ENCODE data around the gene MED13.

Gene MED13

GRCh38 chr17:62109924-62110323, 44.8 kb upstream of the MED13 start:
- CTCF ChIA-PET: interaction anchor here (0.6 to 3.0 kb wide), 38 partner anchors 9 to 697 kb away, joined by 3 to 27 read pairs (median 4); partner anchors contain the start of gene MED13
- TF ChIP-seq, protein P1, sequence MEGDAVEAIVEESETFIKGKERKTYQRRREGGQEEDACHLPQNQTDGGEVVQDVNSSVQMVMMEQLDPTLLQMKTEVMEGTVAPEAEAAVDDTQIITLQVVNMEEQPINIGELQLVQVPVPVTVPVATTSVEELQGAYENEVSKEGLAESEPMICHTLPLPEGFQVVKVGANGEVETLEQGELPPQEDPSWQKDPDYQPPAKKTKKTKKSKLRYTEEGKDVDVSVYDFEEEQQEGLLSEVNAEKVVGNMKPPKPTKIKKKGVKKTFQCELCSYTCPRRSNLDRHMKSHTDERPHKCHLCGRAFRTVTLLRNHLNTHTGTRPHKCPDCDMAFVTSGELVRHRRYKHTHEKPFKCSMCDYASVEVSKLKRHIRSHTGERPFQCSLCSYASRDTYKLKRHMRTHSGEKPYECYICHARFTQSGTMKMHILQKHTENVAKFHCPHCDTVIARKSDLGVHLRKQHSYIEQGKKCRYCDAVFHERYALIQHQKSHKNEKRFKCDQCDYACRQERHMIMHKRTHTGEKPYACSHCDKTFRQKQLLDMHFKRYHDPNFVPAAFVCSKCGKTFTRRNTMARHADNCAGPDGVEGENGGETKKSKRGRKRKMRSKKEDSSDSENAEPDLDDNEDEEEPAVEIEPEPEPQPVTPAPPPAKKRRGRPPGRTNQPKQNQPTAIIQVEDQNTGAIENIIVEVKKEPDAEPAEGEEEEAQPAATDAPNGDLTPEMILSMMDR (IDR thresholded peaks at IDR 0.05; ENCODE audit: insufficient read depth, low read length, missing control alignments): no peak

DNA sequence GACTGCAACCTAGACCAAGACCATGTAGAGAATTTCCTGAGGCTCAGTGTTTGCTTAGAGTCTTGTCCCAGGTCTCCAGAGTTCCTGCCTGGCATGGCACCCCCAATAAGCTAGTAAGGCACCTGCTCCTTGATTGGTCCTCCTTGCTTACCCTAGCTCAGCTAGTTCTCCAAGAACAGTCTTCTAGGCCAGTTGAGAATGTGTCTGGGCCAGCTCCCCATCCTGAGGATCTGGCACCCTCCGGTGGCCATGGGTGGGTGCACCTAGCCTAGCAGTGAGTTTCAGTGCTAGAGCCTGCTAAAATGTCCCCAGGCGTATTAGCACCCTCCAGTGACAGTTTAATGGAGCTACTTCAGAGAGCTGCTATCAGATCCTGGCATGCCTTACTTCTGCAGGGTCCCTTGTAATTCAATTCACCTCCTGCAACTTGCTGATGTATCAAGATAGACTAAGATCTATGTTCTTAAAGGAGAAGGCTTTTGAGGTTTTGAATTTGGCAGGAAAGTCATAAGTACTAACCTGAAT, 44.4 kb upstream of the MED13 start:
- TF ChIP-seq, protein P1 (IDR thresholded peaks at IDR 0.05; ENCODE audit: insufficient read depth, low read length, missing control alignments): peak; percentile 75
- no peak overlapping the region for H3K4me3 ChIP-seq (ENCODE audit: low read depth, low read length)
- peak; percentile 7 for DNase-seq (ENCODE audit: low read depth, low spot score)
- ChIA-PET POLR2A (interaction anchor here (1.4 kb wide), 1 partner anchor 168 kb away, joined by 4 read pairs; no protein-coding TSS in a partner anchor), CTCF (interaction anchor here (0.6 to 3.0 kb wide), 41 partner anchors 9 to 696 kb away, joined by 3 to 27 read pairs (median 4); partner anchors contain the start of gene MED13)

More at GRCh38 chr17:62109924-62110323, 44.8 kb upstream of the MED13 start:
- no peak for DNase-seq (ENCODE audit: low read depth, low spot score)
- POLR2A ChIA-PET: interaction anchor here (1.4 kb wide), 1 partner anchor 168 kb away, joined by 4 read pairs; no protein-coding TSS in a partner anchor
- H3K4me3 ChIP-seq (ENCODE audit: low read depth, low read length): no peak overlapping the region

DNA sequence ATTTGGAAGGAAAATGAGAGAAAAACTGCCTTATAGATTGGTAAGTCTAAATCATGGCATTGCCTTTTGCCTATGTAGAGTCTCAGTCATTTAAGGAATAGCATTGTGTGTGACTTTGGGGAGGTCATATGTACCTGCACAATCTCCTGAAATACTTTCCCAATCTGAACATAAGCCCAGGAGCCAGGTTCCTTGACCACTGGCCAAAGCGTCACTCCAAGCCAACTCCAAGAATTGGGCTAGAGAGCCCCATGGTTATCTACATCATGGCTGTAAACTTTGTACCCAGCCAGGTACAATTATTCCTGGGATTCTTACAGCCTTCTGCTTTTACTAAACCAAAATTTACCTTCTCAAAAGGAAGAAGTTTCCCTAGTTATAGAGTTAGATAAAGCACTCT, 40.8 kb upstream of the MED13 start:
- no peak overlapping the region for H3K4me3 ChIP-seq (ENCODE audit: low read depth, low read length)

DNA sequence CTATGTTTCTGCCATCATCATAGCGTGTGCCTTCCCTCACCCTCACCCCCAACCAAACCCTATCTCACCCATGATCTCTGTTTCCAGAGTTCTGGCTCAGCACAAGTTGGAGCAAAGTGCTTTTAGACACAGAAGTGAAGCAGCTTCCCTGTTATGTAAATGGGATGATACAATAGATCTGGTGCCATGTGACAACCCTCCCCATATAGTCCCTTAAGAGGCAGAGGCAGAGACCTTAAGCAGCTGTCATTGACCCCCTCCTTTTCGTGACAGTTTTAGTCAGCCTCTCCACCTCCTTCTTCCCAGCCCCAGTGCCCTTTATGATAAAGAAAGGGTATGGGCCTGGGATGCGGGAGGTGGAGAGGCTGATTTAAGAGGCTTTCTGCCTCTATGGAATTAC, 40.3 kb upstream of the MED13 start:
- no peak overlapping the region for H3K4me3 ChIP-seq (ENCODE audit: low read depth, low read length)
- TF ChIP-seq, protein P1 (IDR thresholded peaks at IDR 0.05; ENCODE audit: insufficient read depth, low read length, missing control alignments): no peak
- no peak for DNase-seq (ENCODE audit: low read depth, low spot score)
- ChIA-PET POLR2A (no interaction called here), CTCF (interaction anchor here (1.1 kb wide), 1 partner anchor 39 kb away, joined by 4 read pairs; no protein-coding TSS in a partner anchor)

More for the DNA sequence above, 40.8 kb upstream of the MED13 start:
- no peak for DNase-seq (ENCODE audit: low read depth, low spot score)
- CTCF ChIA-PET: no interaction called here
- POLR2A ChIA-PET: no interaction called here
- TF ChIP-seq, protein P1 (IDR thresholded peaks at IDR 0.05; ENCODE audit: insufficient read depth, low read length, missing control alignments): no peak

GRCh38 chr17:62101515-62101914, 36.4 kb upstream of the MED13 start:
- ChIA-PET CTCF (interaction anchor here (1.0 to 2.3 kb wide), 3 partner anchors 8 to 35 kb away, joined by 3 to 15 read pairs (median 5); no protein-coding TSS in a partner anchor), POLR2A (no interaction called here)
- TF ChIP-seq, protein P1 (IDR thresholded peaks at IDR 0.05; ENCODE audit: insufficient read depth, low read length, missing control alignments): no peak
- H3K4me3 ChIP-seq (ENCODE audit: low read depth, low read length): no peak overlapping the region
- DNase-seq (ENCODE audit: low read depth, low spot score): no peak

DNA sequence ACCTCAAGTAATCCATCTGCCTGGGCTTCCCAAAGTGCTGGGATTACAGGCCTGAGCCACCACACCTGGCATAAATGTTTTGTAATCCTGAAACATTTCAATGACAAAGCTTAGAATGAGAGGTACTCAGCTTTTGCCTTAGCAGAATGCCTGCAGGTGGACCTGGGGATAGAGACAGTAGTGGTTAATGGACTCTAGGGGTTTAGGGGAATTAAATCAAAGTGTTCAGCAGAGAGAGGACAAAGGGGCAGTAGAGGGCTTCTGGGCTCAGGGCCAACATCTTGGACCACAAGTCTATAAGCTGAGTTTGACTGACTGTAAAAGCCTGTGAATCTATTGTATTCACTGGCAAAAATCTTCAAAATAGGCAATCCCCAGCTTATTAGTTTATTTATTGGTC, 36.0 kb upstream of the MED13 start:
- TF ChIP-seq, protein P1 (IDR thresholded peaks at IDR 0.05; ENCODE audit: insufficient read depth, low read length, missing control alignments): no peak
- CTCF ChIA-PET: interaction anchor here (1.0 to 2.3 kb wide), 3 partner anchors 9 to 35 kb away, joined by 3 to 15 read pairs (median 5); no protein-coding TSS in a partner anchor
- H3K4me3 ChIP-seq (ENCODE audit: low read depth, low read length): no peak overlapping the region
- no peak for DNase-seq (ENCODE audit: low read depth, low spot score)
- POLR2A ChIA-PET: no interaction called here
